ENCODE data around the gene NCOA1.

NCOA1 gene

GRCh38 chr2:24551016-24551415 is 60.0 kb downstream of the NCOA1 start:
- no peak for ATAC-seq (ENCODE audit: insufficient read depth, low read depth)
- Histone ChIP-seq H3K27me3 (ENCODE audit: insufficient read depth, low read length, poor library complexity) (no peaks in the 10 kb centered on the region), H3K4me3 (ENCODE audit: low read depth in 1 of 2, low read length in 2 of 2) (no peak overlapping the region), H3K9ac (ENCODE audit: low read depth, low read length) (no peak overlapping the region), H3K9me3 (ENCODE audit: insufficient read depth, low read length, severe bottlenecking) (no peaks in the 10 kb centered on the region), H3K36me3 (ENCODE audit: insufficient read depth, low read length) (peaks cover 6% of the 10 kb centered on the region; the same call in 1 of the 2 replicates), H4K20me1 (ENCODE audit: insufficient read depth, low read length) (no peaks in the 10 kb centered on the region), H2AFZ (ENCODE audit: low read depth, low read length) (no peak overlapping the region), H3K4me2 (ENCODE audit: insufficient read depth, low read length) (no peak overlapping the region), H3K4me1 (ENCODE audit: insufficient read depth, low read length) (no peaks in the 10 kb centered on the region), H3K27ac (ENCODE audit: low read length) (no peak overlapping the region), H3K79me2 (ENCODE audit: insufficient read depth, low read length) (peaks cover 8% of the 10 kb centered on the region; the same call in 1 of the 2 replicates)
- TF ChIP-seq EZH2 (IDR thresholded peaks at IDR 0.05; ENCODE audit: borderline replicate concordance, low read depth, low read length, severe bottlenecking): no peak
- no peak for TF ChIP-seq CTCF (IDR thresholded peaks at IDR 0.05; ENCODE audit: borderline replicate concordance, extremely low read depth, low read length, poor library complexity, severe bottlenecking)
- no peak for DNase-seq

GRCh38 chr2:24552836-24553235 is 61.8 kb downstream of the NCOA1 start:
- no peak for ATAC-seq (ENCODE audit: insufficient read depth, low read depth)
- no peak overlapping the region for H3K9ac ChIP-seq (ENCODE audit: low read depth, low read length)

GRCh38 chr2:24558781-24559472 is 67.9 kb downstream of the NCOA1 start:
- no peak overlapping the region for H3K4me2 ChIP-seq (ENCODE audit: insufficient read depth, low read length)
- H3K79me2 ChIP-seq (ENCODE audit: insufficient read depth, low read length): peaks cover 14% of the 10 kb centered on the region; the same call in 1 of the 2 replicates
- H3K27ac ChIP-seq (ENCODE audit: low read length): no peak overlapping the region
- no peaks in the 10 kb centered on the region for H4K20me1 ChIP-seq (ENCODE audit: insufficient read depth, low read length)
- TF ChIP-seq CTCF (IDR thresholded peaks at IDR 0.05; ENCODE audit: borderline replicate concordance, extremely low read depth, low read length, poor library complexity, severe bottlenecking) (no peak), EZH2 (IDR thresholded peaks at IDR 0.05; ENCODE audit: borderline replicate concordance, low read depth, low read length, severe bottlenecking) (no peak)
- no peak overlapping the region for H3K9ac ChIP-seq (ENCODE audit: low read depth, low read length)
- no peak overlapping the region for H3K4me3 ChIP-seq (ENCODE audit: low read depth in 1 of 2, low read length in 2 of 2)
- ATAC-seq (ENCODE audit: insufficient read depth, low read depth) (no peak), DNase-seq (no peak)
- H2AFZ ChIP-seq (ENCODE audit: low read depth, low read length): no peak overlapping the region
- H3K4me1 ChIP-seq (ENCODE audit: insufficient read depth, low read length): no peaks in the 10 kb centered on the region
- H3K9me3 ChIP-seq (ENCODE audit: insufficient read depth, low read length, severe bottlenecking): no peaks in the 10 kb centered on the region
- no peaks in the 10 kb centered on the region for H3K27me3 ChIP-seq (ENCODE audit: insufficient read depth, low read length, poor library complexity)
- H3K36me3 ChIP-seq (ENCODE audit: insufficient read depth, low read length): peaks cover 6% of the 10 kb centered on the region; the same call in 1 of the 2 replicates

More at GRCh38 chr2:24552836-24553235, 61.8 kb downstream of the NCOA1 start:
- H3K4me1 ChIP-seq (ENCODE audit: insufficient read depth, low read length): no peaks in the 10 kb centered on the region
- no peak overlapping the region for H2AFZ ChIP-seq (ENCODE audit: low read depth, low read length)
- TF ChIP-seq EZH2 (IDR thresholded peaks at IDR 0.05; ENCODE audit: borderline replicate concordance, low read depth, low read length, severe bottlenecking) (no peak), CTCF (IDR thresholded peaks at IDR 0.05; ENCODE audit: borderline replicate concordance, extremely low read depth, low read length, poor library complexity, severe bottlenecking) (no peak)
- H3K4me3 ChIP-seq (ENCODE audit: low read depth in 1 of 2, low read length in 2 of 2): no peak overlapping the region
- H3K9me3 ChIP-seq (ENCODE audit: insufficient read depth, low read length, severe bottlenecking): no peaks in the 10 kb centered on the region
- peaks cover 10% of the 10 kb centered on the region; the same call in 1 of the 2 replicates for H3K79me2 ChIP-seq (ENCODE audit: insufficient read depth, low read length)
- H3K36me3 ChIP-seq (ENCODE audit: insufficient read depth, low read length): peaks cover 6% of the 10 kb centered on the region; the same call in 1 of the 2 replicates
- H3K27ac ChIP-seq (ENCODE audit: low read length): no peak overlapping the region
- H3K27me3 ChIP-seq (ENCODE audit: insufficient read depth, low read length, poor library complexity): no peaks in the 10 kb centered on the region
- no peaks in the 10 kb centered on the region for H4K20me1 ChIP-seq (ENCODE audit: insufficient read depth, low read length)
- no peak for DNase-seq
- H3K4me2 ChIP-seq (ENCODE audit: insufficient read depth, low read length): no peak overlapping the region
